SK-N-SH (cell line): Measurements from ENCODE around the gene SLC22A23.

Experiments used
- ELF1 ChIP-seq: IDR thresholded peaks from 2 replicates; pipeline ENCODE4 v1.4.0; 2012
- RAD21 ChIP-seq: IDR thresholded peaks from 2 replicates; pipeline ENCODE4 v1.6.1; 2012; ENCODE audit warnings: mild to moderate bottlenecking, low read length
- TF ChIP-seq, protein P1 (sequence below): fragments of 200-600 bp; sonication (generic); IDR thresholded peaks from 2 replicates; pipeline ENCODE4 v1.6.1; 2017; ENCODE audit warnings: antibody characterized with exemption, mild to moderate bottlenecking, moderate library complexity
- TF ChIP-seq, protein P2 (sequence below): IDR thresholded peaks from 2 replicates; pipeline ENCODE4 v1.4.0; 2012; ENCODE audit warnings: low read depth, borderline replicate concordance

DNA sequence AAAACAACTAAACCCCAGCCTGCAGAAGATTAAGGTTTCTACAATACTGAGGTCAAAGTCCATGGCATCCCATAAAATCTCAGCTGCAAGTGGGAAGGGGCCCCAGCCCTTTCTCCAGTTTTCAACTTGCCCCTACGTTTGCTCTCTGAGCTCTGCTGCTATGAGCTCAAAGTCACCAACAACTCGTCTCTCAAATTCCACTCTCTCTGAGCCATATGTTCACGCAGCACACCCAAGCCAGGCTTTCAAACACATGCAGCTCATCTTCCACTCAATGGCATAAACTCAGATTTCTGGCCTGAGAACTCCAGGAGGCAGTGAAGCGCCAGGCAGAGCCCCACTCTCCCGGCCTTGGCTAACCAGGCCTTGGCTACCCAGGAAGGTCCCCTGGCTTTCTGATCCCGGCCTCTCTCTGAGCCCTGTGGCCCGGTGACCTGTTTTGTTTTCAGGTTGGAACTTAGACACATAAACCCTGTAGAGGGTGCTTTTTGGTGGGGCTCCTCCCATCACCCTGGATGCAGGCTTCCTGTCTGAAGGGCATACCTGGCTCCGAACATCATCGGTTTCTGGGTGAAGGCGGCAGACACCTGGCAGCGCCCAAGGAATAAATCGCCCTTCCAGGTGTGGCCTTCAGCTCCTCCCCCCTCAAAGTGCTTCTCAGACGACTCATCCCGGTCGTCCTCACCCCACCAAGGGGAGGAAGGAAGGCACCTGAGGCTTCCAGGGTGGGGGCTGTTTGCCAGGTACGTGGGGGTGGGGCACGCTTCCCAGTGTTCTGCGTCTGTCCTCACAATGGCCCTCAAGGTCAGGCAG lies 12.4 kb downstream of the SLC22A23 start:
- TF ChIP-seq, protein P1, sequence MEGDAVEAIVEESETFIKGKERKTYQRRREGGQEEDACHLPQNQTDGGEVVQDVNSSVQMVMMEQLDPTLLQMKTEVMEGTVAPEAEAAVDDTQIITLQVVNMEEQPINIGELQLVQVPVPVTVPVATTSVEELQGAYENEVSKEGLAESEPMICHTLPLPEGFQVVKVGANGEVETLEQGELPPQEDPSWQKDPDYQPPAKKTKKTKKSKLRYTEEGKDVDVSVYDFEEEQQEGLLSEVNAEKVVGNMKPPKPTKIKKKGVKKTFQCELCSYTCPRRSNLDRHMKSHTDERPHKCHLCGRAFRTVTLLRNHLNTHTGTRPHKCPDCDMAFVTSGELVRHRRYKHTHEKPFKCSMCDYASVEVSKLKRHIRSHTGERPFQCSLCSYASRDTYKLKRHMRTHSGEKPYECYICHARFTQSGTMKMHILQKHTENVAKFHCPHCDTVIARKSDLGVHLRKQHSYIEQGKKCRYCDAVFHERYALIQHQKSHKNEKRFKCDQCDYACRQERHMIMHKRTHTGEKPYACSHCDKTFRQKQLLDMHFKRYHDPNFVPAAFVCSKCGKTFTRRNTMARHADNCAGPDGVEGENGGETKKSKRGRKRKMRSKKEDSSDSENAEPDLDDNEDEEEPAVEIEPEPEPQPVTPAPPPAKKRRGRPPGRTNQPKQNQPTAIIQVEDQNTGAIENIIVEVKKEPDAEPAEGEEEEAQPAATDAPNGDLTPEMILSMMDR: no peak
- TF ChIP-seq RAD21 (no peak), ELF1 (no peak)
- TF ChIP-seq, protein P2, sequence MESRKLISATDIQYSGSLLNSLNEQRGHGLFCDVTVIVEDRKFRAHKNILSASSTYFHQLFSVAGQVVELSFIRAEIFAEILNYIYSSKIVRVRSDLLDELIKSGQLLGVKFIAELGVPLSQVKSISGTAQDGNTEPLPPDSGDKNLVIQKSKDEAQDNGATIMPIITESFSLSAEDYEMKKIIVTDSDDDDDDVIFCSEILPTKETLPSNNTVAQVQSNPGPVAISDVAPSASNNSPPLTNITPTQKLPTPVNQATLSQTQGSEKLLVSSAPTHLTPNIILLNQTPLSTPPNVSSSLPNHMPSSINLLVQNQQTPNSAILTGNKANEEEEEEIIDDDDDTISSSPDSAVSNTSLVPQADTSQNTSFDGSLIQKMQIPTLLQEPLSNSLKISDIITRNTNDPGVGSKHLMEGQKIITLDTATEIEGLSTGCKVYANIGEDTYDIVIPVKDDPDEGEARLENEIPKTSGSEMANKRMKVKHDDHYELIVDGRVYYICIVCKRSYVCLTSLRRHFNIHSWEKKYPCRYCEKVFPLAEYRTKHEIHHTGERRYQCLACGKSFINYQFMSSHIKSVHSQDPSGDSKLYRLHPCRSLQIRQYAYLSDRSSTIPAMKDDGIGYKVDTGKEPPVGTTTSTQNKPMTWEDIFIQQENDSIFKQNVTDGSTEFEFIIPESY: no peak
